Hepatocyte (in vitro differentiated cells): ENCODE data around the gene SLIT1. TPM values are rescaled to one million over a fixed set of nuclear protein-coding genes. Genes with fewer than 3 reads are reported as not detected.

Source experiments
- DNase-seq: peaks from one replicate; pipeline ENCODE4 v3.0.0-alpha.2; 2016; ENCODE audit warnings: low spot score
- H2AFZ ChIP-seq: fragments of 200-600 bp; sonication (generic); 2 replicates; pipeline ENCODE4 v1.6.0; 2016; ENCODE audit warnings: antibody characterized with exemption, mild to moderate bottlenecking
- H3K27ac ChIP-seq: fragments of 200-600 bp; sonication (generic); 2 replicates; pipeline ENCODE4 v1.5.1; 2016; ENCODE audit warnings: mild to moderate bottlenecking
- H3K27me3 ChIP-seq: fragments of 200-600 bp; sonication (generic); 2 replicates; pipeline ENCODE4 v1.6.1; 2016
- H3K36me3 ChIP-seq: fragments of 200-600 bp; sonication (generic); replicated peaks from 2 replicates; pipeline ENCODE4 v1.5.1; 2016; ENCODE audit warnings: low read depth; ENCODE audit not compliant: insufficient read depth
- H3K4me1 ChIP-seq: fragments of 200-600 bp; sonication (generic); 2 replicates; pipeline ENCODE4 v1.5.1; 2016; ENCODE audit warnings: mild to moderate bottlenecking, moderate library complexity; ENCODE audit not compliant: insufficient read depth
- H3K4me2 ChIP-seq: fragments of 200-600 bp; sonication (generic); 2 replicates; pipeline ENCODE4 v1.6.0; 2016
- H3K4me3 ChIP-seq: fragments of 200-600 bp; sonication (generic); 2 replicates; pipeline ENCODE4 v1.5.1; 2016; ENCODE audit warnings: mild to moderate bottlenecking
- H3K79me2 ChIP-seq: fragments of 200-600 bp; sonication (generic); 2 replicates; pipeline ENCODE4 v1.6.0; 2017; ENCODE audit warnings: mild to moderate bottlenecking
- H3K9me2 ChIP-seq: fragments of 200-600 bp; sonication (generic); replicated peaks from 2 replicates; pipeline ENCODE4 v1.6.0; 2017; ENCODE audit warnings: mild to moderate bottlenecking; ENCODE audit not compliant: insufficient read depth
- H3K9me3 ChIP-seq: fragments of 200-600 bp; sonication (generic); 2 replicates; pipeline ENCODE4 v1.5.1; 2016; ENCODE audit warnings: low read depth, mild to moderate bottlenecking
- H4K20me1 ChIP-seq: fragments of 200-600 bp; sonication (generic); 2 replicates; pipeline ENCODE4 v1.6.0; 2016; ENCODE audit warnings: mild to moderate bottlenecking; ENCODE audit not compliant: insufficient read depth, poor library complexity, severe bottlenecking
- EZH2 ChIP-seq: fragments of 200-600 bp; sonication (generic); IDR thresholded peaks from 2 replicates; pipeline ENCODE4 v1.6.1; 2016; ENCODE audit warnings: antibody characterized with exemption, mild to moderate bottlenecking, borderline replicate concordance
- EZH2phosphoT487 ChIP-seq: fragments of 200-600 bp; sonication (generic); IDR thresholded peaks from one replicate; pipeline ENCODE4 v1.6.1; 2018; ENCODE audit warnings: antibody characterized with exemption, mild to moderate bottlenecking, low read depth, moderate library complexity; ENCODE audit not compliant: unreplicated experiment, severe bottlenecking
- WGBS: methylation state at CpG from one replicate; pipeline ENCODE4 v1.1.6; 2016; ENCODE audit warnings: low lambda C conversion rate; ENCODE audit errors: missing lambda C conversion rate; 5-methylcytosine and 5-hydroxymethylcytosine counted together
- polyA plus RNA-seq: library from polyadenylated mRNA; unstranded; fragments of >200 nt; fragmentation: Nextera tagmentation; extraction: Ambion mirVana; gene quantifications from 2 replicates; pipeline ENCODE4 v1.2.1, GENCODE V29; 2016
- total RNA-seq: library from RNA; depleted of rRNA; stranded (reverse); fragments of >200 nt; gene quantifications from 2 replicates; pipeline ENCODE4 v1.2.3, GENCODE V29; 2014
- TF ChIP-seq, protein P1 (sequence below): fragments of 200-600 bp; sonication (generic); IDR thresholded peaks from 2 replicates; pipeline ENCODE4 v1.5.1; 2016; ENCODE audit warnings: antibody characterized with exemption, mild to moderate bottlenecking; ENCODE audit not compliant: poor library complexity

SLIT1 gene
- total and polyA plus RNA-seq, 2 experiments from 2014 or later, result 0.47 to 0.65 TPM

DNA sequence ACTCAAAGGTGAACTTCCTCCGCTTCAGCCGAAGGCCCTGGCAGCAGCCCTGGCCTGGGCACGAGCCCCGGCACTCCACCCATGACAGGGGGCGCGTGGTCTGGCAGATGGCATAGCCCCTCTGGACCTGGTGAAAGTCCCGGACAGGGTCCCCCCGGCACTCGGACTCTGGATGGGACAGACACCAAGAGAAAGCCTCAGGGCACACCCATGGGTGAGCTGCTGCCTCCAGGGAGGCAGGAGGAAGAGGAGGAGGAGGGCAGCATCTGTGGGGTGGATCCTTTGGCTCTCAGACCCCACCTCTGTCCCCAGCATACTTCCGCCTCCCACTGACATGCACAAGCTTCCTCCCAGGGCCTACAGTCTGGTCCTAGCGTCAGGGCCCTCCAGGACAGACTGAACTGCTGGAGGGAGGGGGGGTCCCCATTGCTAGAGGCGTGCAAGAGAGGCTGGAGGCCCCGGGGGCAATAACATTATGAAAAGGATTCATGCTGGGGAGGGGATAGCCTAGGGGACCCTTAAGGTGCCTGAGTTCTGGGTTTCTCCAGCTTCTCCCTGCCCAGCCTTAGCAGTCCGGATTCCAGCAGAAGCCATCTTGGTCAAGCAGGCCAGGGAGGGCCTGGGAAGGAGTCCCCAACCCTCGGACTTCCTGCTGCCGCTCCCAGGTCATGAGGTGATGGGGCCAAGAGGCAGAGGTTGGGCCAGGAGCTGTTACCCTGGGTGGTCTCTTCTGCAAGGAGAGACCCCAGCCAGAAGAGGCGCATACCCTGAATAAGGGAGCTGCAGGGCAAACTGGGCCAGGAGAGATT is 184.4 kb downstream of the SLIT1 start:
- Histone ChIP-seq H3K4me2 (no peak overlapping the region), H3K4me1 (no peaks in the 10 kb centered on the region), H3K79me2 (no peaks in the 10 kb centered on the region), H4K20me1 (no peaks in the 10 kb centered on the region), H3K9me3 (no peaks in the 10 kb centered on the region), H3K9me2 (no peaks in the 10 kb centered on the region), H2AFZ (no peak overlapping the region), H3K4me3 (no peak overlapping the region), H3K27ac (no peak overlapping the region), H3K36me3 (no peaks in the 10 kb centered on the region), H3K27me3 (no peaks in the 10 kb centered on the region)
- WGBS, result 91% methylated on average over 17 of the region's 17 CpGs
- no peak for DNase-seq
- TF ChIP-seq, protein P1, sequence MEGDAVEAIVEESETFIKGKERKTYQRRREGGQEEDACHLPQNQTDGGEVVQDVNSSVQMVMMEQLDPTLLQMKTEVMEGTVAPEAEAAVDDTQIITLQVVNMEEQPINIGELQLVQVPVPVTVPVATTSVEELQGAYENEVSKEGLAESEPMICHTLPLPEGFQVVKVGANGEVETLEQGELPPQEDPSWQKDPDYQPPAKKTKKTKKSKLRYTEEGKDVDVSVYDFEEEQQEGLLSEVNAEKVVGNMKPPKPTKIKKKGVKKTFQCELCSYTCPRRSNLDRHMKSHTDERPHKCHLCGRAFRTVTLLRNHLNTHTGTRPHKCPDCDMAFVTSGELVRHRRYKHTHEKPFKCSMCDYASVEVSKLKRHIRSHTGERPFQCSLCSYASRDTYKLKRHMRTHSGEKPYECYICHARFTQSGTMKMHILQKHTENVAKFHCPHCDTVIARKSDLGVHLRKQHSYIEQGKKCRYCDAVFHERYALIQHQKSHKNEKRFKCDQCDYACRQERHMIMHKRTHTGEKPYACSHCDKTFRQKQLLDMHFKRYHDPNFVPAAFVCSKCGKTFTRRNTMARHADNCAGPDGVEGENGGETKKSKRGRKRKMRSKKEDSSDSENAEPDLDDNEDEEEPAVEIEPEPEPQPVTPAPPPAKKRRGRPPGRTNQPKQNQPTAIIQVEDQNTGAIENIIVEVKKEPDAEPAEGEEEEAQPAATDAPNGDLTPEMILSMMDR, result no peak
- TF ChIP-seq EZH2 (no peak), EZH2phosphoT487 (no peak)

- no peaks in the 10 kb centered on the region for H3K36me3 ChIP-seq
- H3K27me3 ChIP-seq, result no peaks in the 10 kb centered on the region
- H3K4me3 ChIP-seq, result no peak overlapping the region
- no peaks in the 10 kb centered on the region for H3K4me1 ChIP-seq
- H3K9me2 ChIP-seq, result no peaks in the 10 kb centered on the region
- no peak overlapping the region for H2AFZ ChIP-seq
- no peak overlapping the region for H3K27ac ChIP-seq
- no peak overlapping the region for H3K4me2 ChIP-seq
- H3K9me3 ChIP-seq, result no peaks in the 10 kb centered on the region
- H4K20me1 ChIP-seq, result no peaks in the 10 kb centered on the region
- peak; percentile 38 for DNase-seq
- no peaks in the 10 kb centered on the region for H3K79me2 ChIP-seq
- no peak for TF ChIP-seq EZH2
- TF ChIP-seq, protein P1, result no peak
- no peak for TF ChIP-seq EZH2phosphoT487
- WGBS, result 87% methylated on average over 25 of the region's 25 CpGs
Measured at GRCh38 chr10:97000487-97001182, 185.1 kb downstream of the SLIT1 start.

- no peak overlapping the region for H3K27ac ChIP-seq
- TF ChIP-seq EZH2phosphoT487 (no peak), EZH2 (no peak)
- TF ChIP-seq, protein P1, result no peak
- no peaks in the 10 kb centered on the region for H3K36me3 ChIP-seq
- no peaks in the 10 kb centered on the region for H3K9me2 ChIP-seq
- H2AFZ ChIP-seq, result no peak overlapping the region
- no peak overlapping the region for H3K4me3 ChIP-seq
- no peaks in the 10 kb centered on the region for H3K79me2 ChIP-seq
- H4K20me1 ChIP-seq, result no peaks in the 10 kb centered on the region
- peaks cover 3% of the 10 kb centered on the region for H3K4me1 ChIP-seq
- H3K27me3 ChIP-seq, result no peaks in the 10 kb centered on the region
- H3K4me2 ChIP-seq, result no peak overlapping the region
- DNase-seq, result no peak
- WGBS, result 94% methylated on average over 4 of the region's 4 CpGs
- no peaks in the 10 kb centered on the region for H3K9me3 ChIP-seq
Measured at GRCh38 chr10:96999987-97000386, 185.8 kb downstream of the SLIT1 start.
